ENCODE data around the gene MVK.

The MVK gene

DNA sequence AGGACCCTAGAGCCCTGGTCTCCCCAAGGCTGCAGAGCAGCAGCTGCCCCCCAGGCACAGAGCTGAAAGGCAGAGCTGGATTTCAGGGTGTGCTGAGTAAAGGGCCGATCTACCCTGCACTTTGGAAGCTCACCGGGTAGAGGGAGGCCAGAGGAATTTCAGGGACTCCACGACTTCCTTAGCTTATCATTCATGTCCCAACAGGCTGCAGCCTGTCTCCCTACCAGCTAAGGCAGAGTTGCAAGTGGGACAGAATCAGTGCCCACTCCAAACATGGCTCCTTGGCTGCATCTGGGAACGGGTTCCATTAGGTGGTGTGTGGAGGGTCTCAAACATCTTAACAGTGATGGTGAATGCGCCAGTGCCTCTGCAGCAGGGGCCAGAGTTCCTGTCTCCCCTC, 27.8 kb upstream of the MVK start:
- no peak for DNase-seq

DNA sequence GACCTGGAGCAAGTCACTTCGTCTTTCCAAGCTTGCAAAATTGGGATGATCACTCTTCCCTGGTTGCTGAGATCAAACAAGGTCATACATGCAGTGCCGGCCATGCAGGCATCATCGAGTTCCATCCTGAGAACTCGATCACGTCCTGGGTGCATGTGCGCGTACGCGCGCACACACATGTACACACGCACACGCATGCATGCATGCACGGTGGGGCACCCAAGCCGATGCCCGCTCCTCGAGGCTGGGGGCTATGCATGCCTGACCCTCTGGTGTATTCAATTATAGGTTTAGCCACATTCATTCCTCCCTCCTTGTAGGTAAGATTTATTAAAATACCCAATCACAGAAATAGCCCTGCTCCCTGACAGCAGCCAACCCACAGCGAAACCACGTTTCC, 26.3 kb upstream of the MVK start:
- no peak for DNase-seq

DNA sequence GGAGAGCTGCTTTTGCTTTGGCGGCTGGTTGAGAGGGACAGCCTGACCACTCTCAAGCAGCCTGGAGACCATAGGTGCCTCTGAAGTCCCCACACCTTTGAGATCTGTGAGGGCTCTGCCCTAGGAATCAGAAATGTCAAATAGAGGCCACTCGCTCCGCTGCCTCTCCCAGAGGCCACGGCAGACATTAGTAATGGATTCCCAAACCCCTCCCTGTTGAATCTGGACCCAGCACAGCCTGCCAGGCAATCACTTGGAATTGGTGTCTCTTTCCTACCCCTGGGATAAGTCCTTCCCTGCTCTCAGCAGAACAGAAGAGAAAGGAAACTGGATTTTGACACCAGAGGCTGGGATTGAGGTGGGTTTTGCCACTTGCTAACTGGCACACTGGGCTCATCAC, 25.3 kb upstream of the MVK start:
- no peak for DNase-seq

DNA sequence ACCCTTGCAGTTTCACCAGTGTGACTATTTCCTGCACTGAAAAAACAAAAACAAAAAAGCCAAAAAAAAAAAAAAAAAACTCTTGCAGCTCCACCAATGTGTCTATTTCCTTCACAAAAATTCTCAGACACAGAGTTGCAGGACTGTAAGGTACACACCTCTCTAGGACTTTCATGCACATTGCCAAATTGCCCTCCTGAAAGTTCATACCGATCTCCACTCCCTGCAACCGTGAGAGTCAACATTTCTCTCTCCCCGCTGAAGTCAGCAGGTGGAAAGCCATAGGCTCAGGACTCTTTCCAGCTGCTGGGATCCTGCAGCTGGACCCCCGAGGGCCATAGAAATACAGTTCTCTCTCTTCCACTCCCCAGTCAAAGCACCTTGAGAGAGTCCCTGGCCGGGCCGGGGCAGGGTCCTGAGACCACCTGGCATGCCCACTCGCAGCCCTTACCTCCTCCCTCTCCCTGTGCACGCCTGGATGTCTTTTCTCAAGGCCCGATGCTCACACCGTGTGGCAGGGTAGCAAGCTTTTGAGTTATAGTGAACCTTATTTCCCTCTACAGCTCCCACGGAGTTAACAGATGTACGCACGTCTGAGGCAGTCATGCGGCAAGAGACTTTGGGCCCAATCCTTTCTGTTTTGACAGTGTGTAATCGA, 23.9 kb upstream of the MVK start:
- no peak for DNase-seq

DNA sequence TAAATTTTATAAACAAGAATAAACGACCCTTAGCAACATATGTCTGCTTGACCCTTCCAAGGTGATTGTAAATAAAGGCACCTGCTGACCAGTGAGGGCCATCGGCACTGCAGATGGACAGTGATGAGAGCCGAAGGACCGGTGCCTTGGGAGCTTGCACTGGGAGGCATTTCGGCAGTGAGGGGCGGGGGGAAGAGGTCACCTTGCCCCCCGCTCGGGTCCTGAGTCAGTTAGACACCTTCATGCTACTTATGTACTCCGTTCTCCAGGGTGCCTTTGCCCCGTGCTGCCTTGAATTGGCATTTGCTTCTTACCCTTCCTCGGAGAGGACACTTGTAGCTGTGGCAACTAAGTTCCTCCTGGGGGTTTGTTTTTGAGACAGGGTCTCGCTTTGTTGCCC, 23.3 kb upstream of the MVK start:
- no peak for DNase-seq

DNA sequence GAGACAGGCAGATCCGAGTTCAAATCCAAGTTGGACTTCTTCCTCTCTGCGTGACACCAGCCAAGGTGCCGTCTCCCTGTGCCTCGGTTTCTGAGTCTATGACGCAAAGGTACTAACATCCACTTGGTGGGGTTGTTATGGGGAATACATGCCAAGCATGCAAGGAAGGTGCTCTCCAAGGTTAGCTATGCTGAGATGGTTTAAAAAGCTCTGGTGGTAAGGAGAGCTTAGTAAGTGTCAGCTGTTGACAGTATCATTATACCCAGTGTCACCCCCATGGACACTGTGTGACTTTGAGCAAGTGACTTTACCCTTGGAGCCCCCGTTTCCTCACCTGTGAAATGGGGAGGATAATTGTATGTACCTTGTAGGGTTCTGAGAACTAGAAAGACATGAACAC, 22.5 kb upstream of the MVK start:
- no peak for DNase-seq

DNA sequence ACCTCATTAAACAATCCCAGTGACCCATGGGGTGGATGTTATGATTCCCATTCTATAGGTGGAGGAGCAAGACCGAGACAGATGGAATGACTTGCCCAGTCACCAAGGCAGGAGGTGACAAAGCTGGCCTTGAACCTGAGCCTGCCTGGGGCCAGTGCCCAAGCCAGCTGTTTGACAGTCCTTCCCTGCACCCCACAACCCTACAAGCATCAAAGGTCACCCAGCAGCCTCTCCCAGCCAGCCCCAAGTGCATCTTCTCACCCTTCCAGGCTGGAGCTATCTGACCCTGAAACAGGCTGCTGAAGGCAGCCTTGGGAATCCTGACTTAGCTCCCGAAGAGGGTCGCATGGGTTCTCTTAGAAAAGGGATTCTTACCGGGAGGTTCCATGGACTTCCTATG, 20.6 kb upstream of the MVK start:
- no peak for DNase-seq

DNA sequence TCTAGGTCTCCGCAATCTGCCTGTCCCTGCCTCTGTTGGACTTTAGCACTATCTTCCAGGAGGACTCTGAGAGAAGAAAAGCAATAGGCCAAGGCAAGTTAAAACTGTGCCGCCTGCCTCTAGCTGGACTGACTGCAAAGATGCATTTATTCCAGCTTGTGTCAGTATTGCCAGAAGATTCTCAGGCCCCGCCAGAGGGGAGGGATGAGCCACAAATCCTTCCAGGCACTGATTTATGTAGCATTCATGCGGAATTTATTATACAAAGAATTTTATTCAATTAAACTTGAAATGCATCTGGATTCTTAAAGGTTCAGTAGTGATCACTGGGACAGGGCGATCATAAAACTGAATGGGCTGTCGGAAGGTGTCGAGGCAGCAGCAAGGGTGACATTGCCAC, 20.1 kb upstream of the MVK start:
- DNase-seq, result no peak

DNA sequence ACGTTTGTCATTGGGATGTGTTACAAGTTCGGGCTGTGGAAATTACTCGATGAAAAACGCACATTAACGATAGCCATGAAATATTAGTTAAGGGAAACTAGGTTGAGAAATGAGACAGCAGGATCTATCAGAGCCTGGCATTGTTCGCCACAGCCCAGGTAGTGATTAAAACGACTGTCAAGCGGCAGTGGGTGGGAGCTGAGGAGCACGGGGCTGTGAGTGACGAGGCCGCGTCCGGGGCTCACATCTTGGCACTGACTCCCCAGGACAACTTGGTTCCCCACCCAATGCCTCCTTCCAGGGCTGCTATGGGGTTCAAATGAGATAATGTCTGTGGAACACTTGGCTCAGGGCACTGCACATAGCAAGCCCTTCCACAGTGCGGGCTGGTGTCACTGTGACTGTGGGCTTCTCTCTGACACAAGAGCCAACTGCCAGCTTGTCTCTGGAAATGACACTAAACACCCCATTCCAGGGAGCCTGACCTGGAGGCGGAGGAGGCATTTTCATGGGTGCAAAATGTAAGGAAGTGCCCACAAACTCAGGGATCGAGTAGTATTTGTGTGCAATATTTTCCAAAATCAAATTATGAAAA, 19.6 kb upstream of the MVK start:
- no peak for DNase-seq

DNA sequence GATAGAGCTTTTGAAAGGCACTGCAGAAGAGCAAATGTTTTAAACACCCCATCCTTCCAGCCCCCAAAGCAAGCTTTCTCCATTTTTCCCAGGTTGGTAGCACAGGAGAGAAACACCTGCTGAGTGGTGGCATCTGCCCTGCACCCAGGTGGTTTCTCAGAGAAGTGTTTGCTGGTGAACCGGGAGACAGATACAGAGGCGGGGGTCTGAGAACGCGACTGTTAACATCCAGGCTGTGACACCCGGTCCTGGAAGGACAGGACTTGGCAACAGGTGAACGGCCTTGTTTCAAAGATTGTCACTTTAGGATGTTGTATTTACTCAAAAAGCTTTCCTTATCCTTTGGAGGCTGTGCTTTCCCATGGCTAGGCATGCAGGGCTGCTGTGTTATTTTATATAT, 18.8 kb upstream of the MVK start:
- no peak for DNase-seq

DNA sequence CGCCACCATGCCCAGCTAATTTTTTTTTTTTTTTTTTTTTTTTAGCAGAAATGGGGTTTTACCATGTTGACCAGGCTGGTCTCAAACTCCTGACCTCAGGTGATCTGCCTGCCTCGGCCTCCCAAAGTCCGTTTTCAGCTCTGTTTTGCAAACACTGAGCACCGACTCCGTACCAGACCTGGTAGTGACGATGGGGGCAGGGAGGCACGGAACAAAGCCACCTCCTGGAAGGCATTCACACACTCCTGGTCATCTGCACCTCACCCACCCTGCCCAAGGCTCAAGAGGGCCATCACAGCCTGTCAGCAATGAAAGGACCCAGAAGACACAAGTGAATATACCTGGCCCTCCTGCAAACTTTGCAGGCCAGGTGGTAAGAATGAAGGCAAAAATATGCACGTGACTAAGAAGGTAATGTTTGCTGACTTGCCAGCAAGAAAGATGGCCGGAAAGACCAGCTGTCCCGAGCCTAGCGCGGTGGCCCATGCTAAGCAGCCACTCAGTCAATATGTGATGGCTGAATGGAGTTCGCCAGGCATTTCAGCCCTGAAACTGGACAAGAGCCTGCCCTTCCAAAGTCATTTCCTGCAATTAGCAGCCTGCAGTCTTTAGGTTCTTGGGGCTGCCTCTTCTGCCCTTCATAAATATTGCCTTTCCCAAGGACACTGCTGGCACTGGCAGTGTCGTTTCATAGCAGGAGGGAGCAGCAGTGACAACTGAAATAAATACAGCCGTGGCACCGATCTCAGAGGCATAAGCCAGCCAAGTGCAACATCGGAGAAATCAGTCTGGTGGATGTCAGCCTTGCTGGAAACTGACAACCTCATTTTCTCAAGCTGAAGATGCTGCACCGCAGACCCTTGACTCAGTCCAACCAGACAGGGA, 17.9 kb upstream of the MVK start:
- DNase-seq, result no peak

DNA sequence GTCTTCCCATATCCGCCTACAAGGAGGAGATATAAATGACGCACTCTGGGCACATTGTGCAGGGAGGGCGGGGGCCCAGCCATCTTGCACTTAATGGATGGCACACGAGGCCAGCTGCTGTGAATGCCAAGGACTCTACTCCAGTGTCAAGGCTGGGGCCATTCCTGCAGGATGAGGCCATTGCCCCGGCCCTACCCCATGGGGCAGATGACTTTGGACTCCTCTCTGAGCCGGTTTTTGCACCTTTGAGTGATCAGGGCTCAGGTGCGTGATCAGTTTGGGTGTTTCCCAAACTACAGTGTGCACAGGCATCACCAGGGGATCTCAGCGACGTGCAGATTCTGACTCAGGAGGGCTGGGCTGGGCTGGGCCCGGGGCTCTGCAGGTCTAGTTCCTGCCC, 16.4 kb upstream of the MVK start:
- DNase-seq, result no peak

DNA sequence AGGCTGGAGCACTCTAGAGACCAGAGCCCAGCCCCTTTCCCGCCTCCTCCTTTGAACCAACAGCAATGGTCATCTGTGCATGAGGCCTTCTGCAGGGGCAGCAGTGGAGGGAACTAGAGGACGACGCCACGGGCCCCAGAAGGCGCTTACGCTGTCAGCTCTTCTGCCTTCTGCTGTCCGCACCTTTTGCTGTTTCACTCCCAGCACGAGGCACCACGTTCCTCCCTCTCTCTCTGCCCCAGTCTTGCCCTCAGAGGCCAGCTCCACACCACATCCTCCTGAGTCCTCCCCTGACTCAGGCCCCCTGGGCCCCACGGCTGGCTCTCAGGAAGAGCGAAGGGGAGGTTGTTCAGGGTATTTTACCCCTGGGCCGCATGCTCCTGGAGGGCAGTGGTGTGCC, 15.8 kb upstream of the MVK start:
- DNase-seq, result no peak

DNA sequence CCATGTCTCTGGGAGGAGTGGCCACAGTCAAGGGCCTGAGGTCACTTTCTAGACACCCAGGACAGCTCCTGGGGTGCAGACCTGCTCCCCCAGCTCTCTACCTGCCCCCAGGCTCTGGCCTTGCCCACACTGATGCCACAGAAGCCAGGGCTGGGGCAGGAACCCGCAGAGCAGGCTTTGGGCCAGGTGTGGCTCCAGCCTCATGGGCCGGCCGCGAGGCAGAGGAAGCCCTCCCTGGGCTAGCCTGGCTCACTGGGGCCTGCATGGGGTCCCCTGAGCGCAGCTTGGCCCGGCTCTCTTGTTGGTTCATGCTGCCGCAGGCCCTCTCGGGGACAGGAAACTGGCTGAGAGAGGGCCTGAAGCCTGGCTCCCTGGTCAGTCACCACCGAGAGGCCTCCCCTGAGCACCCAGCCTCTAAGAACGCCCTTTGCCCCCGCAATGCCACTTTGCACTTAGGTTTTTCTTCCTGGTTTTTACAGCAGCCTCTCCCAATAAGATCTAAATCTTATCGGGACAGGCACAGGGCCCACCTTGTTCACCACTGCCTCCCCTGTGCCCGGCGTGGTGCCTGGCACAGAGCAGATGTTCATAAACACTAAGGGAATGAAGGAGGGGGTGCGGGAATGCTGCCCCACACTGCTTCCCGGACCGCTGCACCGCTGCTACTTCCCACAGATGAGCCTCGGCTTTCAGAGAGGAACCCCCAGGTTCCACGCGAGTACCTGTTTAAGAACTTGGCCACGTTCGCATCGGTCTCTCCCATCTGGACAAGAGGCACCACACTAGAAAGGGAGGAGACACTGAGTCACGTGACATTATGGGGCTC, 15.0 kb upstream of the MVK start:
- DNase-seq, result no peak

DNA sequence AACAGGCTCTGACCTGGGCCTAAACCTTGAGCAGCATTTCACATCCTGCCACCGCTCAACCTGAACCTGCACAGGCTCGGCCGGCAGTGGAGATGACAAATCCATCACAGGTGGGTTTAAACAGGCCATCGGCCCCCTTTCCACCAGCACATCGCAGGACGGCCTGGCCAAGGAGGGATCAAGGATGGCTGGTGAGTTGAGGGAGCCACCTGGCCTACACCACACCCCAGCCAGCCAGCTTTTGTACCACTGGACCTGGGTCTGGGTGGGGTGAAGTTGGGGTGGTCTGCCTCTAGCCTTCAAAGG, 14.4 kb upstream of the MVK start:
- DNase-seq, result no peak

DNA sequence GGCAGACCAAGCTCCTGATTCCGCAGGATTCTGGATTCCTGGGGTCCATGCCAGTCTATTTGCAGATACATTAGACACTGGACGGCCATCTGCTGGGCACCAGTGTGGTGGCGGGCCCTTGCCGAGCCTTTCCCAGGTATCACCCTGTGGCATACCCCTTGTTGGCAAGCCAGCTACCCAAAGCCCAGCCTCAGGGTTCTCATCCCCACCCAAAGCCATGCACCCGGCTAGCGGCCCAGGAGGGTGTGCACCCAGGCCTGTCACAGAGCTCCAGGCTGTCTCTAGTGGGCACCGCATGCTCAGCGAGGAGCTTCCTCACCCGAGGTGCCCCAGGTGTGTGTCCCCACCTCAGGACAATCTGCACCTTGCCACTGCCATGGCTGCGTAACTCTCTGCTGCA, 14.0 kb upstream of the MVK start:
- DNase-seq, result no peak

DNA sequence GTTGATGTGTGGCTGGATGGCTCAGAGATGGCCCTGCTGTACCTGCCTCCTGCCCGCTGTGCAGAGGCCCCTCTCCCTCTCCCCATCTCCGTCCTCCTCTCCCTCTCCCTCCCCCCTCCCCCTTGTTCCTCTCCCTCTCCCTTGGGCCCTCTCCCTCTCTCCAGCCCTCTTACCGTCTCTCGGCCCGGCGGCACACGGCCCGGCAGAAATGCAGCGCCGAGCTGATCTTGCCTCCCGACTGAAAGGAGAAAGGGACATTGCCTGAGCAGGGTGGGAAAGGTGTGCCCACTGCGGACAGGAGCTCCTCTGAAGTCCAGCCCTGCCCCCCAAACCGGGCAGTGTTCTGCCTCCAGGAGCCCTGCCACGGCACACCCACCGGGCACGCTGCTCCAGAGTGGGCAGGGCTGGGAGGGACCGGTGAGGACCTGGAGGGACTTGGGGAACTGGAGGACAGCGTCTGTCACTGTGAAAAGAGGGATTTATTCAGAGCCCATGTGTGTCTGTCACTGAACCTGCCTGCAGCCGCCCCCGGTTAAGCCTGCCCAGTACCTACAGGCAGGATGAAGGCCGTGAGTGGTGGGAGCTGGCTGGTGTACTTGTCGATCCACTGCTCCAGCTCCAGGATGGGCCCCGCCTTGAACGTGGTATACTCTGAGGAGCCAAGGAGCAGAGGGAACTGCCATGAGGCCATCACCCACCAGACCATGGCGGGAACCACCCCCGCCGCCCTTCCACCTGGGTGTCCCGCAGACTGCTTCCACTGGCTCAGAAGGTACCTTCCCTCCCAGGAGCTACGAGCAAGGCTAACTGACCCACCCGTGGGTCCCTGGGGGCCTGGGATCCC, 12.5 kb upstream of the MVK start:
- DNase-seq, result no peak

DNA sequence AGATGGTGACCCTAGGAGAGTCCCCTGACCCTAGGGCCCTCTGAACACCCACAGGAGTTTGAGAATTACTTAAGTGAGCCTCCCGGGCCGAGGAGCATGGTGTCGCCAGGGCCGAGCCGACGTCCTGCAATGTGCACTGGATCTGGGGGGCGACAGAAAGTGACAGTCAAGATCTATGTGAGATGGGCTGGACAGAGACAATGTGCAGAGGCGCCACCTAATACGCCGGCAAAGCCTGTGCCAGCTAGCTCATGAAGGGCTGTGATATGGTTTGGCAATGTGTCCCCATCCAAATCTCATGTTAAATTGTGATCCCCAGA, 11.9 kb upstream of the MVK start:
- DNase-seq, result no peak

DNA sequence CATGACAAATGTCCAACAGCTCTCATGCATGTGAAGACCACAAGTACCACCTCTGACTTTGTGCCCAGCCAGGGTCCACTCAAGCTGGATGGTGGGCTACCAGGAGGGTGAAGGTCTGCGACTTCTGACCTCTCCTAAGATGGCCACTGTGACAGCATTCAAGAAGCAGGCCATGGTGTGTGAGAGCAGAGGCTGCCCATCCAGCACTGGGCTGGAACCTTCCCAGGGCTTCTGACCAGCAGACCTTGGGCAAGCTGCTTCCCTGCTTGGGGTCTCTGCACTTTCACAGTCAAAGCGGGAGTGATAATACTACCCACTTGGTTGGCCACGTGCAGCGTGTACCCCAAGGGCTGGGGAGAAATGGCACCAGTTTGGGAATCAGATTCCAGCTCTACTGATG, 10.7 kb upstream of the MVK start:
- no peak for DNase-seq

DNA sequence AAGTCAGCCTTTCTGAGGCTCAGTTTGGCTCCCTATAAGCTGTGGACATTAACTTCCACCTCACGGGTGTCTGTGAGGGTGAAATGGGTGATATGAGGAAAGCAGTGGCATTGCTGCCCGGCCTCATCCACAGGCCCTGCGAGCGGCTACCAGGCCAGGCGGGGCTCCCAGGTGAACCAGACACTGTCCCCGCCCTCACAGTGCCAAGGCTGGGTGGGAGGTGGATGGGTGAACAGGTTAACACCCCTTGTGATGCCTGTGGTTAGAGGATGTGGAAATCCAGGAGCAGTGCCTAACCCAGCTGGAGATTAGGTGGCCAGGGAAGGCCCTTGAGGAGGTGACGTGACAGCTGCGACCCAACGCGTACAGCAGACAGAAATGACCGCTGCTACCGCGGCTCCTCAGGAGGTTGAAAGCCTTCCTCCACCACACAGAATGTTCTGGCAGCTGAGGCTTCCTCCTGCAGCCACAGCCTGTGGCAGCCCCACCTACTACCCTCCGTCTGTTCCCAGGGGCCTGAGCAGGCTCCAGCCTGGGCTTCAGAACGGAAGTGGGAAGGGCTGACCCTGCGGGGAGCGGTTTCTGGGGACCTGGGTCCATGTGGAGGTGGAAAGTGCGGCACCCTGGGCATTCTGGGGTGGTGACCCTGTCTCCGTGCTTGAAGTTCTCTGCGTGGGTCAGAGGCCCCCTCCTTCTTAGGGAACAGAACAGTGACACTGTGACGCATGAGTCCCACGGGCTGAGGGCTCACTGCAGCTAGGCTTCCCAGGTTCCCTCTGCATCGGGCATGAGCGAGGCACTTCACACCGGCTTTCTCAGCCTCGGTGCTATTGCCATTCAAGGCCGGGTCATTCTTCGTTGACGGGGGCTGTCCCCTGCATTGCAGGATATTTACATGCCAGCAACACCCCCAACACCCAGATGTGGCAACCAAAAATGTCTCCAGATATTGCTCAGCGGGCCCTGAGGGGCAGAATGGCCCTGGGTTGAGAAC, 10.0 kb upstream of the MVK start:
- no peak for DNase-seq

DNA sequence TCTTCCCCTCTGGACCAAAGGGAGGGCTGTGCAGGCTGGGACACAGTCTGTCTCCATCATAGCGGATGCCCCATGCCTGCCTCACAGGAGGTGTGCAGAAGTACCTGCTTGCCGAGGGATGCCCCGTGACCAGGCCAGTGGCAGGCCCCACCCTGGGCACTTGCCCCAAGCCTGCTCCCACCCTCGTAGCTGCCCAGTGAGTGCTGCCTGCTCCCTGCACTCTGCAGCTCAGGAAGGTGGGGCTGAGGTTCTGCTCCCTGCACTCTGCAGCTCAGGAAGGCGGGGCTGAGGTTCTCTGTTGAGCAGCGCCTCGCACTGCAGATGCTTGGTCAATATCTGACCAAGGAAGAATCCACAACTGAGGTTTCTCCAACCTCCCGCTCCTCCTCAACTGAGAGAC, 7.2 kb upstream of the MVK start:
- no peak for DNase-seq

DNA sequence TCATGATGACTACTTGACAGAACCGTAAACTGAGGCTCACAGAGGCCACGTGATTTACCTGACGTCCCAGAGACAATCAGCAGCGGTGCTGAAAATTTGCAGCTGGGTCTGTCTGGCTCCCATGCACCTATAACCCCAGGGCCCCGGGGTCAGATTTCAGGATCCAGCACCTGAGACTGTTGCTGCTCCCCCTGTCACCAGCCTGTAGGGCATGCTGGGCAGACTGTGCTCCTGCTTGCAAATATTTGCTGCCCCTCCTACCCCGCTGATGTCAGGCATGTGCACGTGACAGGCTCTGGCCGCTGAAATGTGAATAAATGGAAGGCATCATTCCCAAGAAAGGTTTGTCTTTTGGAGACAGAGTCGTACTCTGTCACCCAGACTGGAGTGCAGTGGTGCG, 6.3 kb upstream of the MVK start:
- DNase-seq, result no peak

Data from stimulated activated naive CD4-positive, alpha-beta T cell (primary cell).